GM19328 (cell line): ENCODE results near the gene RBM22.
"Not testable (repeated sequence)": the region's sequence is repeated elsewhere in the genome, so short reads cannot be mapped to it uniquely, and the experiment has no call there.

Experiments
- ATAC-seq: cut with Tn5 transposase; IDR thresholded peaks from one replicate; pipeline ENCODE4 v1.9.1; 2021; ENCODE audit warnings: mild to moderate bottlenecking, moderate library complexity; ENCODE audit not compliant: unreplicated experiment

Gene RBM22

DNA sequence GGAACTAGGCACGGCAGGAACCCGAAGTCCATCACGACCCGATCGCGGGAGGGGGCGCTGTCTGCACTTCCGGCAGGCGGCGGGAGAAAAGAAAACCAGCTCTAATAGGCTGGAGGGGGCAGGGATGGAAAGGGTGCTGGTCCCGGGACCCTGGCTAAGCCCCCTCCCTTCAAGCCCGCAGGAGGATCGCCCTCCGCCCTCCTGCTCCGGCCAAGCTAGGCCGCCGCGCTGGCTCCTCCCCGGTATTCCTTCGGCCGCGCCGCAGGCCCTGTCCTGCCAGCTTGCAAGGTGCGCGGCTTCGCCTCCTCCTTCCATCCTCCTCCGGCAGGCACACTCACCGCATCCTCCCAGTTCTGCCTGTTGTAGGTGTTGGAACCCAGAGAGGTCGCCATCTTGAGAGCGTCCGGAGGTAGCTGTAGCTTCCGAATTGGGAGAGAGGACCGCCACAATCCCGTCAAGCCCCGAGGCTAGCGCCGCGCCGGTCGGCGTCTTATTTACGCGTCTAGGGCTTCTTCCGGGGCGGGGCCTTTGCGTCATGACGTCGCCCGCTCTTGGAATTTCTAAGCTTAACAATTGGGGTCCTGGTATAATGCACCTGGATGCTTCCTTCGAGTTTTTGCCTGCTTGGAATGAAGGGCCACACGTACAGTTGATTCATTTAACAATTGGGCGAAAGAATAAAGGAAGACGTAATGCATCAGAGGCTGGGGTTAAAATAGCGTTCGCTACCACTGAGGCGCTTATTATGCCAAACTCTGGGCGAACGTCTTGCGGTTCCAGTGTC lies at the start of gene RBM22:
TSS of gene RBM22 (minus strand) at position 469 of the 784 bp plus-strand sequence. CDS start at position 392, 77 bp downstream.
- peak; percentile 97 for ATAC-seq

DNA sequence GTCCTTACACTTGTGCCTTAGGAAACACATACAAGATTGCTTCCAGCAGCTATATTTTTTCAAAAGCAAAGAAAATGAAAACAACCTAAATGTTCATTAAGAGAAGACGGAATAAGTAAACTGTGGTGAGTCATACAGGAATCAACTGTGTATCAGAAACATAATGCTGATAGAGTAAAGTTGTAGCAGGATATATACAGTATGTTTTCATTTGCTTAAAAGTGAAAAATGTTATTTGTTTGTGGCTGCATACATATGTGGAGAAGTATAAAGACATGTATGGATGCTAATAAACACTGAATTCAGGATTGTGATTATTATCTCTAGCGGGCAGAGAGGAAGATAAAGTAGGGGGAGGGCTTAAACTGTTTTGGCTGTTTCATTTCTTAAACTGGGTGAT lies 49.6 kb upstream of the RBM22 start:
- ATAC-seq: no peak

DNA sequence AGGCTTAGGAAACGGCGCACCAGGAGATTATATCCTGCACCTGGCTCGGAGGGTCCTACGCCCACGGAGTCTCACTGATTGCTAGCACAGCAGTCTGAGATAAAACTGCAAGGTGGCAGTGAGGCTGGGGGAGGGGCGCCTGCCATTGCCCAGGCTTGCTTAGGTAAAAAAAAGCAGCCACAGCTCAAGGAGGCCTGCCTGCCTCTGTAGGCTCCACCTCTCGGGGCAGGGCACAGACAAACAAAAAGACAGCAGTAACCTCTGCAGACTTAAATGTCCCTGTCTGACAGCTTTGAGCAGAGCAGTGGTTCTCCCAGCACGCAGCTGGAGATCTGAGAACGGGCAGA lies 42.3 kb upstream of the RBM22 start:
- not testable (repeated sequence) for ATAC-seq

DNA sequence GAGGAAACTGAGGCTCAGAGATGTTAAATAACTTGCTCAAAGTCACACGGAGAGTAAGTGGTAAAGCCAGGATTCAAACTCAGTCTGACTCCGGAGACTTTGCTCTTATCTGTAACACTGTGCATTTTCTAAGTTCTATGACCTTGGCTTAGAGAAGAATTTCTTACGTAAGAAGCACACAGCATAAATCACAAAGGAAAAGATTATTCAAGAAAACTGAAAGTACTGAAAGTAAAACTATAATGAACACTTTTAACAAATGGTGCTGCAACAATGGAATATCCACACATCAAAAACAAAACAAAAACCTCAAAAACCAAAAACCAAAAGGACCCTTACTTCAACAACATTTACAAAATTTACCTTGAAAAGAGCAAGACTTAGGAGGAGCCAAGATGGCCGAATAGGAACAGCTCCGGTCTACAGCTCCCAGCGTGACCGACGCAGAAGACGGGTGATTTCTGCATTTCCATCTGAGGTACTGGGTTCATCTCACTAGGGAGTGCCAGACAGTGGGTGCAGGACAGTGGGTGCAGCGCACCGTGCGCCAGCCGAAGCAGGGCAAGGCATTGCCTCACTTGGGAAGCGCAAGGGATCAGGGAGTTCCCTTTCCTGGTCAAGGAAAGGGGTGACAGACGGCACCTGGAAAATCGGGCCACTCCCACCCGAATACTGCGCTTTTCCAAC lies 41.7 kb upstream of the RBM22 start:
- ATAC-seq: not testable (repeated sequence)

DNA sequence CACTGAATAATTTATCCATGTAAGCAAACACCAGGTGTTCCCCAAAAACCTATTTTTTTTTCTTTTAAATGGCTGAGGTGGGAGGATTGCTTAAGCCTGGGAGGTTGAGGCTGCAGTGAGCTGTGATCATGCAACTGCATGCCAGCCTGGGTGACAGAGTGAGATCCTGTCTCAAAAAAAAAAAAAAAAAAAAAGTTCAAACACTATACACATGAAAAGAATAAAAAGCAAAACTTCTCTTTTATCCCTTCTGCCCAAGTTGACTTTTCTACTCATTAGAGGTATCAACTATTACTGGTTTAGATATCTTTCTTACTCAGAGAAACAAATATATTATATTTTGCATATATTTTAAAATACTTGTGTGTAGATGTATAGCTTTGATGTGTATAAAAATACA lies 40.1 kb upstream of the RBM22 start:
- ATAC-seq: no peak

DNA sequence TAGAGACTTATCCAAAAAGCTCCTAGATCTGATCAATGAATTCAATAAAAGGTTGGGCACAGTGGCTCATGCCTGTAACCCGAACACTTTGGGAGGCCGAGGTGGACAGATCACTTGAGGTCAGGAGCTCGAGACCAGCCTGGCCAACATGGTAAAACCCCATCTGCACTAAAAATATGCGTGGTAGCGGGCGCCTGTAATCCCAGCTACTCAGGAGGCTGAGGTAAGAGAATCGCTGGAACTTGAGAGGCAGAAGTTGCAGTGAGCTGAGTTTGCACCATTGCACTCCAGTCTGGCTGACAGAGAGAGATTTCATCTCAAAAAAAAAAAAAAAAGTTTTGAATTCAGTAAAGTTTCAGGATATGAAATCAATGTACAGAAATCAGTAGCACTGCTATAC lies 38.0 kb upstream of the RBM22 start:
- ATAC-seq: no peak

DNA sequence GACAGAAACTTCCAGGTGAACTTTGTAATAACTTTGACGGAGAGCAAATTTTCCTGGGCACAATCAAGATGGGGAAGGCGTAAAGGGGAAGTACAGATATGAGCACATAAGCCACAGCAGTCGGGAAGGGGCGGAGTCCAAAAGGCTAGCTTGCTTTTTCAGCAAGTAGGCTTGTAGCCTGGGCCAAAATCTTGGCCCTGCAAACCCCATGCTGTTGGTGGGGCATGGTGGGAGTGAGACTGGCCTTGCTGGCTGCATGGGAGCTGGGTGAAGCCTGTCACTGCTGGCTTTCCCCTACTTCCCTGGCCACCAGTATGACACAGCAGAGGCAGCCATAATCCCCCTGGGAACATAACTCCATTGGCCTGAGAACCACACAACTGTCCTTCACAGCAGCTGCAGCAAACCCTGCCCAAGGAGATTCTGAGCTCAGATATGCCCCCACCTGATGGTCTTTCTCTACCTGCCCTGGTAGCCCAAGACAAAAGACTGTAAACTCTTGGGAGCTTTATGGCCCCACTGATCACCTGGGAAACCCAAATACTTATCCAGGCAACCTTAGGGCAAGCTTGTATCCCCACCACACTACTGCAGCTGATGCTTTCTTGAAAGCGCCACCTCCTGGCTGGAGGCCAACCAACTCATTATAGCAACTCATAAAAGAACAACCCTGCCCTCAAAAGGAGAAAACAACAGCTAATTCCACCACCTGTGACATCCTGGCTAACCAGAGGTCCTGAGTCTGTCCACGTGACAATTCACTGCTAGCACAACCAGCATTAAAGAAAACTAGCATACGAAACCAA lies 33.9 kb upstream of the RBM22 start:
- ATAC-seq: no peak

DNA sequence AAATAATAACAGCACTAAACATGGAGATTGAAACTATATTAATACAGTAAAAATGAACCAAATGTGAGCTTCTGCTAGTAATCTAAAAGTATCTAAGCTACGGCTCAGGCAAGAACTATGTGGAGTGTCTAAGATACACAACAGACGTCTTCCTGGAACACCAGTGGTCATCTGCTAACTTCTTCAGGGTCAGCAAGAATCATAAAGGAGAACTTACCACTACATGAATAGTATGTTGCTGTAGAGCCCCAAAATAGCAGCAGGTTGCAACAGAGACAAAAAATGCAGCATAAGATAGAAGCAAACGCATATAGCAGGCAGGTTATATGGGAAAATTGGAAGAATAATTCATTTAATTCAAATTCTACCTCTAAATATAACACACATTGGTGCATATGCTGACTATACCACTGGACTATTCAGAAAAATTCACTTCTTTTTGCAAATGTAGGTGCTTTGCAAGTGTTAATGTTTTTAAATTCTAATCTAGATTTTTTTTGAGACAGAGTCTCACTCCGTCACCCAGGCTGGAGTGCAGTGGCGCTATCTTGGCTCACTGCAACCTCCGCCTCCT lies 30.9 kb upstream of the RBM22 start:
- ATAC-seq: no peak

DNA sequence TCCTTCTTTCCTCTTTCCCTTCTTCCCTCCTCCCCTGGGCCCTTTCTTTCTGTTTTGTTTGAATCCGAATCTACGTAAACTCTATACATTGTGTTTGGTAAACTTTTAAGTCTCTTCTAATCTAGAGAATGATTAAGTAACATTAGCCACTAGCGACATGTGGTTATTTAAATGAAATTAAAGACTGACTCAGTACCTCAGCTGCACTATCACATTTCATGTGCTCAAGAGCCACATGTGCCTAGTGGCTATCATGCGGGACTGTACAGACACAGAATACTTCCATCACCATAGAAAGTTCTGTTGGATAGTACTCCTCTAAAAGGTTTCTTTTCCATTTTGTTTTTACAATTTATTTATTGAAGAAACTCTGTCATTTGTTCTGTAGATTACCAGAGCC lies 29.0 kb upstream of the RBM22 start:
- no peak for ATAC-seq

DNA sequence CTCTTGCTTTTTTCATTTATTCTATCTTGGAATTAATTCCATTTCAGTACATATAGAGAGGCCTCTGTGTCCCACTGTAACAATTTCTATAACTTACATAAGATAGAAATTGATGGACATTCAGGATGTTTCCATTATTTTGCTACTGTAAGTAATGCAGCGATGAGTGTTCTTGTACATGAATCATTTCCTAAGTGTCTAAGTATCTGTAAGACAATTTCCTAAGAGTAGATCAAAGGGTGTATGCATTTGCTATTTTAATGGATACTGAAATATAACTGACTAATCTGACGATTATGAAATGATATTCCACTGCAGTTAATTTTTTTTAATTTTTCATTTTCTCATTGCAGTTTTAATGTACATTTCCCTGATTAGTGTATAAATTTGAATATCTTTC lies 23.0 kb upstream of the RBM22 start:
- no peak for ATAC-seq

DNA sequence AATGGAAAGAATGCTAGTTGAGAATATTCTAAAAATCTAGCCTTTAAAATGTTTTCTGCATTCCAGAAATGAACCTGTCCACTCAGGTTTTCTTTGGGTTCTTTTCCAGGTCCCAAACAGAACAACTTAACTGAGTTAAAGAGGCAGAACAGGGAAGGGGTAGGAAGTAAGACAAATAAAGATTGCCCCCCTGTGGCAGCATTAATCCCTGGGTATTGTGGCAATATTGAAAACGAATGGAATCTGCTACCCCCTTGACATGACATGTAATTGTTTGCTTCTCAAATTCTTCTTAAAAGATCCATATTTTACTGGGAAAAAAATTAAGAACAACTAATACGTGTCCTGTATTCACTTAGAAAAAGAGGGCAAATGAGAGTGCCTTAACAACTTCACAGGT lies 9.3 kb upstream of the RBM22 start:
- ATAC-seq: no peak

DNA sequence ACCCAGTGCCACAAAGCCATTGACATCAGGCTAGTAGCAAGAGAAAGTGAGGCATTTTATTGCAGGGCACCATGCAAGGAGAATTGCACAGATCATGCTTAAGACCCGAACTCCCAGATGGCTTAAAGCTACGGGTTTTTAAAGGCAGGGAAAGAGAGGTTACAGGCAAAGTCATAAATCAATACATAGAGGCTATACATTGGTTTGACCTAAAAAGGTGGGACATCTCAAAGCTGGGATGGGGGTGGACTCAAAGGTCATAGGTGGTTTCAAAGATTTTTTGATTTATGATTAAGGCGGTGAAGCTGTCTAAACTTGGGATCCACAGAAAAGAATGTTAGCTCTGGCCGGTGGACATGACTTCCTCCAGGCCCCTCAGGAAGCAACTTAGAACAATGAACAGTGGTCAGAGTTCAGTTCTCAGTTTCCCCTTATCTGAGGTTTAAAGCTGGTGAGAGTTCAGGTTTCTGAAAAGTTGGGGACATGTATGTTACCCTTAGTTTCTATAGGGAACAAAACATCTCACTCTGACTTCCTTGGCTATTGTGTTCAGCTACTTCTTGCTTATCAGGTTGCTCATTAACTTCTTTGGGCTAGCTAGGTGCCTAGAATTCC lies 6.0 kb upstream of the RBM22 start:
- ATAC-seq: no peak

DNA sequence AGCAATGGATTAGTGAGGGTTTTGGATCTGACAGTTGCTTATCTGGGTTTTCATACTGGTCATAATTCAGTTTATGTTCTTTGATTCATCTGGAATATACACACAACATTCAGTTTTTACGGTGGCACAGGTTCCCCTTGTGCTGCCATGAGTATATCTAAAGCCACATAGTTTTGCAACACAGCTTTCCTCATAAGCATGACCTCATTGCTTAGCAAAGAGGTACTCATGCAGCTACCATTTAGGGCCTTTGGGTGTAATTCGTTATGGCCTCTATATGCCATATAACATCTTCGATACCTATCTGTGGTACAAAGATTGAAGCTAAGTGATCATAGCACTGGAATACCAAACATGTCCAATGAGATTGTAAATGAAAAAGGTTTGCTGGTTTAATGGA lies 2.9 kb upstream of the RBM22 start:
- ATAC-seq: no peak

DNA sequence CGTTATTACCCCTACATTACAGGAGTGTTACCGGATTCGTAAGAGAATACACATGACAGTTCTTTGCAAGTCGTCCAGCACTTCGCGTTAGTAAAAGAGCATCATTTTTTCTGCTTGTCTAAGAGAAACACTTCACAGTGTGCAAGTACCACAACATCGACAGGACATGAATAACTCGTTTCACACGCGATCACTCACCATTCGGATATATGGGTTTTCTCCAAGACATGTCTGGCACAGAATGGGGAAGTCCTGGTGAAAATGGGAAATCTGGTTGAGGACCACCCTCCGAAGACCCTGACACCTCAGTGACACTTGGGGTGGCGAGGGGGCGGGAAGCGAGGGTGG lies 642 bp downstream of the RBM22 start:
- peak; percentile 4 for ATAC-seq

DNA sequence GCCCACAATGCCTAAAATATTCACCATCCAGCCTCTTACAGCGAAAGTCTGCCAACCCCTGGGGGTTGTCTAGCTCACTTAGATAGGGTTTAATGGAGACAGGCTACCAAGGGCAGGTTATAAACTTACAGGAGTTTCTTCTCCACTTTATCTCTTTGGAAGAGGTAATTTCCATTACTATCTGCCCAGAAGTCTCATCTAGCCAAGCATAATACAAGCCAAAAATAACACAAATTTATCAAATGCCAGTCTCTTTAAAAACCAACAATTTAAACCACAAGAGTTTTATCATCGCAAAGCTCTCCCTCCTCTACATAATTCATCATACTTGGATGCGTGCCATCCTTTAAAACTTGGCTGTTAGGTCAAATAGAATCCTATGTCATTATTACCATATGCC lies 6.2 kb downstream of the RBM22 start:
- ATAC-seq: no peak

DNA sequence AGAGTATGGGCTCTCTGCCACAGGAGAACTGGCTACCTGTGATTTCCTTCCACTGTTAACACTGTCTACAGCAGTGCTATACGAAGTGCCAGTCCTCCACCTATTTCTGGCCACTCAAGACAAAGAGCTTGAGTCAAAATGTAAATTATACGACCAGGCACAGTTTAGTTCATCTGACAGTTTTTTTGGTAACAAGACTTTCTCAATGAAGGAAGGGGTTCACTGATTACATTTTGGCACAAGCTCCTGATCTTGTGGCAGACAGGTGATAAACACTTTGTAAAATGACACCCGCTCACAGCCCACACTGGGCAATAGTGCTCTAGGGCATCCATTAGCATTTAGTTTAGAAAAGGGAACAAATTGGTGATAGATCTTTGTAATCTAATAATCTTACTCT lies 8.6 kb downstream of the RBM22 start:
- ATAC-seq: no peak

DNA sequence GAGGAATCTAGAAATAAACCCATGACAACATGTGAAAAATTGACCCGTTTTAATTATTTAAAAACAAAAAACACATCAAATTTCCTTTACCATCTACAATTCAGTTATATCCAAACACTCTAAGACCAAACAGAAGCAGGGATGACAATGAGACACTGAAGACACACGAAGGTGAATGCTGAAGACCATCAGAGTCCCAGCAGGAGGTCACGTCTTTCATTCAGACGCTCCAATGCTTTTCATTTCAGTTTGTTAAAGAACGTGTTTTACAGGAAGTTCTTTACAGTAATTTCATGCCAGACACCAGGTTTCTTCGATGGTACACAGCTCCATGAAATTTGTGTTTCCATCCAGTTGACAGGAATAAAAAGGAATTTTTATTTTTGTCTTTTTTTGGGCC lies 10.1 kb downstream of the RBM22 start:
- ATAC-seq: no peak

DNA sequence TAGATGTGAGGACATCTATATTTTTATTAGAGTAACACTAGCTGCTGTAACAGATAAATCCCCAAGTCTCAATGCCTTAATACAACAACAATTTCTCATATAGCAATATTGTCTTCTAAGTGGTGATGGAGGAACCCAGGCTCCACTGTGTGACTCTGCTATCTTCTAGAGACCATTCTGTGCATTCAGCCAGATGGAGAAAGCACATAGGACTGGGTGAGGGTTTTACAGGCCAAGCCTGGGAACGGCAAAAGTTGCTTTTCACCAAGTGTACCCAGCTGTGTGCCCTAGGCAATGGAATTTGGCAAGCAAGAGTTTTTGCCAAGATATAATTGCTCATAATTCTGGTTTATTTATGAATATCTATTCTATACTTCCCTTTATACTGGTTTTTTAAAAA lies 11.7 kb downstream of the RBM22 start:
- no peak for ATAC-seq

DNA sequence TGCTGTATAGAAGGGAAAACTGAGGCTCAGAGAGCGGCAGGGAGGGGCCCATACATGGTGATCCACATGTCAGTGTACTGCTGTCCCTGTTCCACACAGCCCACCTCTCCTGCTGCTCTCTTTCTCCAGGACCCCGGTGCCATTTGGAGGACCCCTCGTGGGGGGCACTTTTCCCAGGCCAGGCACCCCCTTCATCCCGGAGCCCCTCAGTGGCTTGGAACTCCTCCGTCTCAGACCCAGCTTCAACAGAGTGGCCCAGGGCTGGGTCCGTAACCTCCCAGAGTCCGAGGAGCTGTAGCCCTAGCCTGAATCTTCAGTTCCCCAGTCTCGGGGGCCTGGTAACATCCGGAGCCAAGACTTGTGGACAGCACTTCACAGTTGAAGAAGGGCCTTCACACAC lies 24.3 kb downstream of the RBM22 start:
- no peak for ATAC-seq

DNA sequence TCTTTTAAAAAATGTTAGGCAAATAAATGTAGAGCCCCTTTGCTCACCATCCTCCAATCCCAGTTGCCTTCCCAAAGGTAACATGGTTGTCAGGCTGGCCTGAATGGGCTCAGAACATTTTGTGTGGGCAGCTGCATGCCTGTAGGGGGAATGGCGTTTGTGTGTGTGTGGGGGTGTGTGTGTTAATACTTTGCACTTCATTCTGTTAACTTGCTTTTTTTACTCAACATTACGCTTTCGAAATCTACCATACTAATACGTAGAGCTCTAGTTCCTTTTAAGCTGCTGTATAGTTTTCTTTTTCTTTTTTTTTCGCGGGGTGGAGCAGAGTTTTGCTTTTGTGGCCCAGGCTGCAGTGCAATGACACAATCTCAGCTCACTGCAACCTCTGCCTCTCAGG lies 25.8 kb downstream of the RBM22 start:
- ATAC-seq: no peak

DNA sequence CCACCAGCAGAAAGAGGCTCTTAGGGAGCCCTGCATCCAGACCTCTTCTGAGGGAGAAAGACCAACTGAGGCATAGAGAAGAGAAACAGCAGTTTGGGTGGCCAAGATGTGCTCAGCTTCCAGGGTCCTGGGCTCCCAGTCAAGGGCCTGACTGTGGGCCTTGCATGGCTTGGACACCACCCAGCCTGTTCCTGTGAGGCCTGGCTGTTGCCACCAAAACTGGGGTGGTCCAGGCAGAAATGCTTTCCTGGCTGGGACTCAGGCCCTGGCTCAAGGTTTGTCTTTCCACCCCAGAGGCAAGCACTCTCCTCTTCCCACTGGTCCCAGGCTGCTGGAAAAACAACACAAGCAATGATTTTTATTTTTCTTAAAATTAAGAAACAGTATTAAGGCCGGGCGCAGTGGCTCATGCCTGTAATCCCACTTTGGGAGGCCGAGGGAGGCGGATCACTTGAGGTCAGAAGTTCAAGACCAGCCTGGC lies 26.5 kb downstream of the RBM22 start:
- no peak for ATAC-seq
